Measurements from ENCODE around the gene CCDC12.

The CCDC12 gene

DNA sequence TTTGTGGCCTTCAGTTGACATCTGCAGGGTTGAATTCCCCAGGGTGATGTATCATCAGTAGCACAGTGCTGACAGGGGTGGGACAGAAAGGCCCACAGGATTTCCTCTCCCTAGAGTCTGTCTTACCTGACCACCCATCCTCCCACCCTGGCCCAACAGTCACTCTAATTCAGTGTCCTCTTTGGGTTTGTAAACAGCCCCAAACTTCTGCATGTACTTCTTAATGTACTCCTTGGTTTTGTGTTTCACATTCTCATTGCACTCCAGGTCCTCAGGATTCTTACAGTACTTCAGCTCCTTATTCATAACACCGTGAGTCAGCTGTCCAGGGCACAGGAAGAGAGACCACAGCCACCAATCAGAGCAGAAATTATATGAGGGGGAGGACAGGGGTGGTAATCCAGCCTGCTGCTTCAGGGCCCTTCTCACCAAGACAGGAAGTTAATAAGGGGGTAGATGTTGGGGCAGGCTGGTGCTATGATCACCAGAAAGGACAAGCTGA lies 40.4 kb upstream of the CCDC12 start:
- peak; percentile 78 for ATAC-seq
- TF ChIP-seq ARNTL (CRISPR knock-in tag; IDR thresholded peaks at IDR 0.05; ENCODE audit: borderline replicate concordance, low read depth) (no peak), RARB (CRISPR knock-in tag; IDR thresholded peaks at IDR 0.05) (no peak), CSDC2 (CRISPR knock-in tag; IDR thresholded peaks at IDR 0.05) (no peak), ISL1 (CRISPR knock-in tag; IDR thresholded peaks at IDR 0.05) (no peak), ZNF70 (CRISPR knock-in tag; IDR thresholded peaks at IDR 0.05) (no peak), ZFP3 (CRISPR knock-in tag; IDR thresholded peaks at IDR 0.05) (no peak), OSR1 (CRISPR knock-in tag; IDR thresholded peaks at IDR 0.05) (no peak), SNAI2 (CRISPR knock-in tag; IDR thresholded peaks at IDR 0.05) (no peak)
- TF ChIP-seq, protein P1, sequence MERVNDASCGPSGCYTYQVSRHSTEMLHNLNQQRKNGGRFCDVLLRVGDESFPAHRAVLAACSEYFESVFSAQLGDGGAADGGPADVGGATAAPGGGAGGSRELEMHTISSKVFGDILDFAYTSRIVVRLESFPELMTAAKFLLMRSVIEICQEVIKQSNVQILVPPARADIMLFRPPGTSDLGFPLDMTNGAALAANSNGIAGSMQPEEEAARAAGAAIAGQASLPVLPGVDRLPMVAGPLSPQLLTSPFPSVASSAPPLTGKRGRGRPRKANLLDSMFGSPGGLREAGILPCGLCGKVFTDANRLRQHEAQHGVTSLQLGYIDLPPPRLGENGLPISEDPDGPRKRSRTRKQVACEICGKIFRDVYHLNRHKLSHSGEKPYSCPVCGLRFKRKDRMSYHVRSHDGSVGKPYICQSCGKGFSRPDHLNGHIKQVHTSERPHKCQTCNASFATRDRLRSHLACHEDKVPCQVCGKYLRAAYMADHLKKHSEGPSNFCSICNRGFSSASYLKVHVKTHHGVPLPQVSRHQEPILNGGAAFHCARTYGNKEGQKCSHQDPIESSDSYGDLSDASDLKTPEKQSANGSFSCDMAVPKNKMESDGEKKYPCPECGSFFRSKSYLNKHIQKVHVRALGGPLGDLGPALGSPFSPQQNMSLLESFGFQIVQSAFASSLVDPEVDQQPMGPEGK (CRISPR knock-in tag; IDR thresholded peaks at IDR 0.05; ENCODE audit: borderline replicate concordance): no peak
- TF ChIP-seq, protein P2, sequence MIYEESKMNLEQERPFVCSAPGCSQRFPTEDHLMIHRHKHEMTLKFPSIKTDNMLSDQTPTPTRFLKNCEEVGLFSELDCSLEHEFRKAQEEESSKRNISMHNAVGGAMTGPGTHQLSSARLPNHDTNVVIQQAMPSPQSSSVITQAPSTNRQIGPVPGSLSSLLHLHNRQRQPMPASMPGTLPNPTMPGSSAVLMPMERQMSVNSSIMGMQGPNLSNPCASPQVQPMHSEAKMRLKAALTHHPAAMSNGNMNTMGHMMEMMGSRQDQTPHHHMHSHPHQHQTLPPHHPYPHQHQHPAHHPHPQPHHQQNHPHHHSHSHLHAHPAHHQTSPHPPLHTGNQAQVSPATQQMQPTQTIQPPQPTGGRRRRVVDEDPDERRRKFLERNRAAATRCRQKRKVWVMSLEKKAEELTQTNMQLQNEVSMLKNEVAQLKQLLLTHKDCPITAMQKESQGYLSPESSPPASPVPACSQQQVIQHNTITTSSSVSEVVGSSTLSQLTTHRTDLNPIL (CRISPR knock-in tag; IDR thresholded peaks at IDR 0.05; ENCODE audit: low read depth): no peak
- TF ChIP-seq, protein P3, sequence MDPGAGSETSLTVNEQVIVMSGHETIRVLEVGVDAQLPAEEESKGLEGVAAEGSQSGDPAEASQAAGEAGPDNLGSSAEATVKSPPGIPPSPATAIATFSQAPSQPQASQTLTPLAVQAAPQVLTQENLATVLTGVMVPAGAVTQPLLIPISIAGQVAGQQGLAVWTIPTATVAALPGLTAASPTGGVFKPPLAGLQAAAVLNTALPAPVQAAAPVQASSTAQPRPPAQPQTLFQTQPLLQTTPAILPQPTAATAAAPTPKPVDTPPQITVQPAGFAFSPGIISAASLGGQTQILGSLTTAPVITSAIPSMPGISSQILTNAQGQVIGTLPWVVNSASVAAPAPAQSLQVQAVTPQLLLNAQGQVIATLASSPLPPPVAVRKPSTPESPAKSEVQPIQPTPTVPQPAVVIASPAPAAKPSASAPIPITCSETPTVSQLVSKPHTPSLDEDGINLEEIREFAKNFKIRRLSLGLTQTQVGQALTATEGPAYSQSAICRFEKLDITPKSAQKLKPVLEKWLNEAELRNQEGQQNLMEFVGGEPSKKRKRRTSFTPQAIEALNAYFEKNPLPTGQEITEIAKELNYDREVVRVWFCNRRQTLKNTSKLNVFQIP (CRISPR knock-in tag; IDR thresholded peaks at IDR 0.05; ENCODE audit: borderline replicate concordance, low read depth): no peak

DNA sequence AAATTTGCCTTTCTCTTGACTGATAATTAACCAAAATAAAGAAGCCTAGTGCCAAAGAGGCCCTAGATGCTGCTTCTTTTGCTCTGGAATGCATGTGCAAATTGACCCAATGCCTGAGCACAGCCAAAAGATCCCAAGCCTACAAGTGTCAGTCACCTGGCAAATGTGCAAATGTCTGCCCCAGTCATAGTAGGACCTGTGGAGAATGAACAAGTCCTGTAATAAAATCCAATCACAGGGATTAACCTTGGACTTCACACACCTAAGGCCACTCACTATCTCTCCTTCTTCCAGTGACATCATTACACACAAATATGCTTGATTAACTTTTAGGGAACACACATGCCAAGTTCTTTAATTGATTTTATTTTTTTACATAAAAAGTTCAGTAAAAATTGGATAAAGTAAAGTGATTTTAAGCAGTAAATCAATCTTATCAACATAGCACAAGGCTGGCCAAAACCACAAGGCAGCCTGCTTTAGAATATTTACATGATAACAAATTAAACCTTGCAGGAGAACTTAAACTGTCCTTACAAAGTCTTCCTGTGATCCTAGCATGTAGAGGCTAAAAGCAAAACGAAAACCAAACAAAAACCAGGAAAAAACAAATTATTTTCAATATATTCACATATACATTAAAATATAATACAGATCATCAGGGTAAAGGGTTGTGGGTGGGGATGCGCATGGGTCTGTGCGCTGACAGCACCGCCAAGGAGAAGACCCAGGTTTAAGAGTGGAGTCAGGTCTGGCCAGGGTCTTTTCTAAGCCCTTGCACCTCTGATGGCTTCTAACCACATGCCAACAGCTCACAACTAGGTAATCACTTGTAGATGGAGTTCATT lies 39.8 kb upstream of the CCDC12 start:
- TF ChIP-seq ZFP30 (CRISPR knock-in tag; IDR thresholded peaks at IDR 0.05) (no peak), ZC3H10 (CRISPR knock-in tag; IDR thresholded peaks at IDR 0.05) (no peak), ZNF70 (CRISPR knock-in tag; IDR thresholded peaks at IDR 0.05) (no peak), TOX (CRISPR knock-in tag; IDR thresholded peaks at IDR 0.05; ENCODE audit: borderline replicate concordance) (no peak), ISL1 (CRISPR knock-in tag; IDR thresholded peaks at IDR 0.05) (no peak), BACH2 (CRISPR knock-in tag; IDR thresholded peaks at IDR 0.05; ENCODE audit: borderline replicate concordance) (no peak), TCF4 (CRISPR knock-in tag; IDR thresholded peaks at IDR 0.05; ENCODE audit: borderline replicate concordance) (no peak), ZNF8 (CRISPR knock-in tag; IDR thresholded peaks at IDR 0.05) (no peak), PPARA (CRISPR knock-in tag; IDR thresholded peaks at IDR 0.05; ENCODE audit: borderline replicate concordance) (no peak), ARNTL (CRISPR knock-in tag; IDR thresholded peaks at IDR 0.05; ENCODE audit: borderline replicate concordance, low read depth) (no peak), OSR1 (CRISPR knock-in tag; IDR thresholded peaks at IDR 0.05) (no peak), ZNF565 (CRISPR knock-in tag; conservative IDR thresholded peaks at IDR 0.05; ENCODE audit: low read depth) (no peak), RARB (CRISPR knock-in tag; IDR thresholded peaks at IDR 0.05) (no peak)
- TF ChIP-seq, protein P1 (CRISPR knock-in tag; IDR thresholded peaks at IDR 0.05; ENCODE audit: borderline replicate concordance): no peak
- TF ChIP-seq, protein P4, sequence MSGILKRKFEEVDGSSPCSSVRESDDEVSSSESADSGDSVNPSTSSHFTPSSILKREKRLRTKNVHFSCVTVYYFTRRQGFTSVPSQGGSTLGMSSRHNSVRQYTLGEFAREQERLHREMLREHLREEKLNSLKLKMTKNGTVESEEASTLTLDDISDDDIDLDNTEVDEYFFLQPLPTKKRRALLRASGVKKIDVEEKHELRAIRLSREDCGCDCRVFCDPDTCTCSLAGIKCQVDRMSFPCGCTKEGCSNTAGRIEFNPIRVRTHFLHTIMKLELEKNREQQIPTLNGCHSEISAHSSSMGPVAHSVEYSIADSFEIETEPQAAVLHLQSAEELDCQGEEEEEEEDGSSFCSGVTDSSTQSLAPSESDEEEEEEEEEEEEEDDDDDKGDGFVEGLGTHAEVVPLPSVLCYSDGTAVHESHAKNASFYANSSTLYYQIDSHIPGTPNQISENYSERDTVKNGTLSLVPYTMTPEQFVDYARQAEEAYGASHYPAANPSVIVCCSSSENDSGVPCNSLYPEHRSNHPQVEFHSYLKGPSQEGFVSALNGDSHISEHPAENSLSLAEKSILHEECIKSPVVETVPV (CRISPR knock-in tag; IDR thresholded peaks at IDR 0.05): no peak
- TF ChIP-seq, protein P5, sequence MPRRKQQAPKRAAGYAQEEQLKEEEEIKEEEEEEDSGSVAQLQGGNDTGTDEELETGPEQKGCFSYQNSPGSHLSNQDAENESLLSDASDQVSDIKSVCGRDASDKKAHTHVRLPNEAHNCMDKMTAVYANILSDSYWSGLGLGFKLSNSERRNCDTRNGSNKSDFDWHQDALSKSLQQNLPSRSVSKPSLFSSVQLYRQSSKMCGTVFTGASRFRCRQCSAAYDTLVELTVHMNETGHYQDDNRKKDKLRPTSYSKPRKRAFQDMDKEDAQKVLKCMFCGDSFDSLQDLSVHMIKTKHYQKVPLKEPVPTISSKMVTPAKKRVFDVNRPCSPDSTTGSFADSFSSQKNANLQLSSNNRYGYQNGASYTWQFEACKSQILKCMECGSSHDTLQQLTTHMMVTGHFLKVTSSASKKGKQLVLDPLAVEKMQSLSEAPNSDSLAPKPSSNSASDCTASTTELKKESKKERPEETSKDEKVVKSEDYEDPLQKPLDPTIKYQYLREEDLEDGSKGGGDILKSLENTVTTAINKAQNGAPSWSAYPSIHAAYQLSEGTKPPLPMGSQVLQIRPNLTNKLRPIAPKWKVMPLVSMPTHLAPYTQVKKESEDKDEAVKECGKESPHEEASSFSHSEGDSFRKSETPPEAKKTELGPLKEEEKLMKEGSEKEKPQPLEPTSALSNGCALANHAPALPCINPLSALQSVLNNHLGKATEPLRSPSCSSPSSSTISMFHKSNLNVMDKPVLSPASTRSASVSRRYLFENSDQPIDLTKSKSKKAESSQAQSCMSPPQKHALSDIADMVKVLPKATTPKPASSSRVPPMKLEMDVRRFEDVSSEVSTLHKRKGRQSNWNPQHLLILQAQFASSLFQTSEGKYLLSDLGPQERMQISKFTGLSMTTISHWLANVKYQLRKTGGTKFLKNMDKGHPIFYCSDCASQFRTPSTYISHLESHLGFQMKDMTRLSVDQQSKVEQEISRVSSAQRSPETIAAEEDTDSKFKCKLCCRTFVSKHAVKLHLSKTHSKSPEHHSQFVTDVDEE (CRISPR knock-in tag; IDR thresholded peaks at IDR 0.05): no peak
- no peak for ATAC-seq

Measured in SK-N-SH treated with all-trans-retinoic acid at 6 μM for 48 hours (cell line).